HT-29 (cell line): ENCODE measurements around the gene U2AF2. TPM values are rescaled to one million over a fixed set of nuclear protein-coding genes. Genes with fewer than 3 reads are reported as not detected.

Experiments used
- DNase-seq: peaks from one replicate; pipeline ENCODE4 v3.0.0-alpha.2; 2015; ENCODE audit warnings: low spot score
- total RNA-seq: library from RNA; depleted of rRNA; stranded (reverse); fragments of >200 nt; shearing (Covaris generic); gene quantifications from 2 replicates; pipeline ENCODE4 v1.2.3, GENCODE V29; 2014

Gene U2AF2
- total RNA-seq, 1 experiment from 2014 or later, result 799 TPM

- no peak for DNase-seq
These were observed 33.1 kb upstream of the U2AF2 start for GRCh38 chr19:55621673-55622231.

DNA sequence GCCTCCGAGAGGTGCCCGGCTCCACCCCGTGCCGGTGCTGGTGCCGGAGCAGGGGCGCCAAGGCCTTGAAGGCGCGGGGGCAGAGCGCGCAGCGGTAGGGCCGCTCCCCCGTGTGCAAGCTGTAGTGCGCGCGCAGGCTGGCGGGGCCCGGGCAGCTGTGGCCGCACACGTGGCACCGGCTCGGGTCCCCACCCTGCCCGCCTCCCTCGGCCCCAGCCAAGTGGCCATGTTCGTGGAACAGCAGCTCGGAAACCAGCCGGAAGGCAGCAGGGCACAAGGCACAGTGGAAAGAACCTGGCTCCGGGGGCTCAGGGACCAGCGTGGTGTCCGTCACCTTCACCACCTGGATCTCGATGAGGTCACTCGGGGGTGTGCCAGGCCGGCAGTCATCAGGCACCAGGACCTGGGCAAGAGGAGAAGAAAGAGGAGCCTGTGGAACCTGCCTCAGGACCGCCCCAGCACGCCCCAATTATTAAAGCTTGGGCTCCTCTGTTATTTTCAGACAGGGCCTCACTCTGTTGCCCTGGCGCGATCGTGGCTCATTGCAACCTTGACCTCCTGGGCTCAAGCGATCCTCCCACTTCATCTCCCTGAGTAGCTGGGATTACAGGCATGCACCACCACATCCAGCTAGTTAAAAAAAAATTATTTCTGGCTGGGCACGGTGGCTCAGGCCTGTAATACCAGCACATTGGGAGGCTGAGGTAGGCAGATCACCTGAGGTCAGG lies 32.4 kb upstream of the U2AF2 start:
- DNase-seq, result no peak

DNA sequence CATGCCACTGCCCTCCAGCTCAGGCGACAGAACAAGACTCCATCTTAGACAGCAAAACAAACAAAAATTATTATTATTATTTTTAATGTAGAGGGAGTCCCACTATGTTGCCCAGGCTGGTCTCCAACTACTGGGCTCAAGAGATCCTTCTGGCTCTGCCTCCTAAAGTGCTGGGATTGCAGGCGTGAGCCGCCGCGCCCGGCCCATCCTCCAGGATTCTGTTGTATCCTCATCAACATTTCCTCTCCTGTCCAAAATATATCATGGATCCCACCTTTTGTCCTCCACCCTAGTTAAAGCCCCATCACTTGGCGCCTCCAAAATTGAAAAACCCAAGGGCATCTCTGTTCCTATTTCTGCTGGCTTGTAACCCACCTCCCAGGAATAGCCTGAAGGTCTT lies 31.7 kb upstream of the U2AF2 start:
- DNase-seq, result no peak

- no peak for DNase-seq
These were observed 31.3 kb upstream of the U2AF2 start for GRCh38 chr19:55623561-55623960.

GRCh38 chr19:55624109-55625003 lies 30.5 kb upstream of the U2AF2 start, which contains the start of gene ZNF784:
TSS of gene ZNF784 (minus strand) at chr19:55624566. CDS start at chr19:55624561, 5 bp downstream.
- peak; percentile 98 for DNase-seq

DNA sequence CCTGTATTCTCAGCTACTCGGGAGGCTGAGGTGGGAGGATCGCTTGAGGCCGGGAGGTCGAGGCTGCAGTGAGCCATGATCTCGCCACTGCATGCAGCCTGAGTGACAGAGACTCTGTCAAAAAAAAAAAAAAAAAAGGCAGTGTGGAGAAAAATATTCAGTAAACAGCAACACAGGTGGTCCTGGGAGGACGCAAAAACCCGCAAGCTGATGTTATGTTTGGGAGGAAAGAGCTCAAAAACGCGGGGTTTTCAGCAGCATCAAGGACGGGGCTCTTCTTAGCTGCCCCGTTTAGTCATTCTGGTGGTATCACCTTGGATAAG lies 29.9 kb upstream of the U2AF2 start:
- DNase-seq, result no peak

GRCh38 chr19:55626350-55626749 lies 28.5 kb upstream of the U2AF2 start:
- DNase-seq, result no peak

DNA sequence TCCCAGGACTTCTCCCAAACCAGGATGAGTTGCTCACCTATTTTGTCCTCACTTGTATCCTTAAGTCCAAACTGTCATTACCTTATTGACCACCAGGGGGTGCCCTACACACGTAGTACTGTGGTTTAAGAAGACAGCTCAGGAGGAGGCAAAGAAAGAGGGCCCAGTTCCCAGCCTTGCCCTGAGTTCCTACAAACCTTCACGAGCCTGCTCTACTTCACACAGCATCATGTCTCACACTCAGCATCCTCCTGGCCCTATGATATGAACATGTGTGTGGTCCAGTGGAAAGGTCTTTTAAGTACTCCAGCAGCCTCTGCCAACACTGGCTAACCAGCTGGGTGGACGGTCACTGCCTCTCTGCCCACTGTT lies 22.4 kb upstream of the U2AF2 start:
- peak; percentile 99 for DNase-seq

GRCh38 chr19:55633861-55634260 lies 21.0 kb upstream of the U2AF2 start:
- no peak for DNase-seq

- DNase-seq, result no peak
These were observed 19.5 kb upstream of the U2AF2 start for GRCh38 chr19:55635334-55635717.

GRCh38 chr19:55635856-55636440 lies 18.9 kb upstream of the U2AF2 start:
- DNase-seq, result no peak

DNA sequence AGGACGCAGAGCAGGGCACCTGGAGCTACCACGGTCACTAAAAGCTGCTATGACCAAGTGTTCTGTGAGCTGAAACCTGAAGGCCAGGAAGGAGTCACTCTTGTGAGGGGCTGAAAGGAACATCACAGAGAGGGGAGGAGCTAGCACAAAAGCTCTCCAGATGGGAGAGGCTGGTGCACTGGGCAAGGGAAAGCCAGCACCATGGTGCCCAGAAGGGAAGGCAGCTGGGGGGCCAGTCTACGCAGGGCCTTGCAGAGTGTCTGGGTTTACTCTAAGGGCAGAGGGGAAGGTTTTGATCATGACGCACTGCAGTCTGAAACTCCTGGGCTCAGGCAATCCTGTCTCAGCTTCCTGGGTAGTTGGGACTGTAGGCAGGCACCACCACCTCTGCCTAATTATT lies 18.1 kb upstream of the U2AF2 start:
- no peak for DNase-seq

DNA sequence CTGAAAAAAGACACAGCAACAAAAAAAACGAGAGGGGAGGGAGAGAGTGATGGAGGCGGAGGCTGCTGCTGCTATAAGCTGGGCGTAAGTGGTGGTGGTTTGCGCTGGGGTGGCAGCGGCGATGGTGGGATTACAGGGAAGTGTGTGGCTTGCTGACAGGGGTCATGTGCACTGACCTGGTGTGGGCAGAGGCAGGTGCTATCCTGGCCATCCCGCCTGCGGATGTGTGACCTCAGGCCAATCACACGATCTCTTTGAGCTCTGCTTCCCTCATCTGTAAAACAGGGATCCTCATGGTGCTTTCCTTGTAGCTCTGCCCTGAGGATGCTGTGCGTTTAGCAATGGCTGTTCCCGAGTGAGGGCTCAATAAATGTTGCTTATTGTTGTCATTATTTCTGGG lies 17.3 kb upstream of the U2AF2 start:
- DNase-seq, result no peak

DNA sequence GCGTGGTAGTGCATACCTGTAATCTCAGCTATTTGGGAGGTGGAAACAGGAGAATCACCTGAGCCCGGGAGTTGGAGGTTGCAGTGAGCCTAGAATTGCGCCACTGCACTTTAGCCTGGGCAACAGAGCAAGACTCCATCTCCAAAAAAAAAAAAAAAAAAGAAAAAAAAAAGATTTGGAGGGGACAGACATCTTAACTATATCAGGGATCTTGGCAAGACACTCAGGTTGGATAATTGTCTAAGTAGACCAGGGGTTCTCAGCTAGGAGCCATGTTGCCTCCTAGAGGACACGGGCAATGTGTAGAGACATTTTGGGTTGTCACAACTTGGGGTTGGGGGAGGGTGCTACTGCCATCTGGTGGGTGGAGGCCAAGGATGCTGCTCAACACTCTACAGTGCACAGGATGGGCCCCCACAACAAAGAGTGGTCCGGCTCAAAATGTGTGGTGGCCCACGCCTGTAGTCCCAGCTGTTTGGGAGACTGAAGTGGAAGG lies 15.9 kb upstream of the U2AF2 start:
- DNase-seq, result peak; percentile 83

DNA sequence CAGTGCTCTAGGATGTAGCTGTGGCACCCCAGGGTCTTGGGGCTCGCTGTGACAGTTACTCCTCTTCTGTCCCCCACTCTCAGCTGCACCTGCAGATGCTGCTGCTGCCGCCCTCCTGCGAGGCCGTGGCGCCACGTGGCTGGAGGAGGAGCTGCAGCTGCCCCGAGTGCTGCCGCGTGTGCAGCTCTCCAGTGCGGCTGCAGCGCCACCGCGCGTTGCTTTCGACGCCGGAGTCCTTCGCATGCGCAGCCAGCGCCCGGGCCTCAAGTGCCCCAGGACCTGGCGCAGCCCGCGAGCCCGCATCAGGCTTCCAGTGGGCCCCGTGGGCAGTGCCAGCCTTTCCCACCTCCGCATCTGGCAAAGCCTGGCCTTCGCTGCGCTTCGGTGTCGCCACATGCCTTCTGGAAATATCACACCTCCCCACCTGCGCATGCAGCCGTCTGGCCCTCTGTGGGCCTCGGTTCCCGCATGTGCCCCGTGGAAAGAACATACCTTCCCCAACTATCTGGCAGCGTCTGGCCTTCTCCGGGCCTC lies 14.7 kb upstream of the U2AF2 start:
- no peak for DNase-seq

DNA sequence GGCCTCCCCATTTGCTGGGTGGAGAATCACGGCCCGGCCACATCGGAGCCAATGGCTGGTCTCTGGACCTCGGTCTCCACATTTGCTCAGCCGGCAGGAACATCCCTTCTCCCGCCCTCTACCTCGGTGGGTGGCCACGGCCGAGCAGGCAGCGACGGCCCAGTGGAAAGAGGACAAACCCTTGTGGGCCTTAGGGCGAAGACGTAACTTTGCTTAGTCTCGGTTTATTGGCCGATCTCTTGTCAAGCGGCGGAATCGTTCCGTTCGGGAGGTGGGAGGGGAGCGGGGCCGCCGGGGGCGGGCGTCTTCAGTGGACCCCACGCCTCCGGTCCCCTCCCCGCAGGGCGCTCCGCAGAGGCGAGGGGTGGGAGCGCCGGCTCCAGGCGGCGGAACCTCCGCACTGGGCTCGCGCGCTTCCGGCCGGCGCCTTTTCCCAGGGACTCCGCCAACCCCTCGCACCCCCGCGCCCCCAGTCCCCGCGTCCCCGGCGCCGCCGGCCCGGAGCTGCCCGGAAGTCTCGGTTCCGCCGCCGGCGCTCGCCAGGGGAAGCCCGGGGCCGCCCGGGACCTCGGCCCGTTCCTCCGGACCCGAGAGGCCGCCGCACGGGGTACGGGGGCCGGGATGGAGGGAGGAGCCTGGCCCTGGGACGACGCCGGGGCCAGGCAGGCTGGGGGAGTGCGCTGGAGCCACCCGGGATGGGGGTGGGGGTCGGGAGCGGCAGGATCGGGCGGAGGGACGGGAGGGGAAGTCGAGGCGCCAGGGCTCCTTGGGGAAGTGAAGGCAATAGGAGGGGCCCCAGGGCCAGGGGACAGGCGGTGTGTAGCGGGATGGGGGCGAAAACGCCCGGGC lies 14.0 kb upstream of the U2AF2 start, which contains the start of gene ZNF580:
TSS of gene ZNF580 (plus strand) at position 426 of the 849 bp plus-strand sequence. CDS start 1,507 bp downstream, outside the sequence.
- DNase-seq, result peak; percentile 81

DNA sequence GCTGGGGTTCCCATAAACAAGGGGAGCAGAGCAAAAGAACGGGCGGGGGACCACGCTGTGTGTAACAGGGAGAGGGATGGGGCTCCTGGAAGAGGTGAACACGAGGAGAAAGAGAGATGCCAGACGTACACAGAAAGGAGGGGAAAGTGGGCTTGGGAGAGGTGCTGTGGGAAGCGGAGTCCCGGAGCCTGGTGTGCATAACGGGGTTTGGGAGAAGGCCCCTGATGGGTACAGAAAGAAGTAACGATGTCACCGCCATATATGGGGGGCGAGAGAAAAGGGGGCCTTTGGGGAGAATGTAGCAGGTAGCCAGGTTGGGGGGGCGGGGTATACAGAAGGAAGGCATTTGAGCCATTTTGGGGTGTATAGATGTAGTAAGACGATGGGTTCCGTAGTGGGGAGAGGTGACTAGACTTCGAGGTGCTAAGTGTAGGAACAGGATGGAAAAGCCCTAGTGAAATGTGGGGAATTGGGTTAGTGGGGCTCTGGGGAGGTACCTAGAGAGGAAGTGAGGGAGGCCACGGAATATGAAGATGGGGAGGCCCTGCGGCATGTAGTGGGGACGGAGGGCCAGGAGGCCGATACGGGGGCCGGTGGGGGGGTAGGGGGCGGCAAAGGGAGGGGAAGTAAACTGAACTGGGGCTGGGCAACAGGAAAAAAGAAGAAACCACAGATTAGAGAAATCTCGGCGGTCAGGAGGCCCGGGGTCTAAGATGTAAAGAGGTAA lies 13.2 kb upstream of the U2AF2 start:
- peak; percentile 57 for DNase-seq

DNA sequence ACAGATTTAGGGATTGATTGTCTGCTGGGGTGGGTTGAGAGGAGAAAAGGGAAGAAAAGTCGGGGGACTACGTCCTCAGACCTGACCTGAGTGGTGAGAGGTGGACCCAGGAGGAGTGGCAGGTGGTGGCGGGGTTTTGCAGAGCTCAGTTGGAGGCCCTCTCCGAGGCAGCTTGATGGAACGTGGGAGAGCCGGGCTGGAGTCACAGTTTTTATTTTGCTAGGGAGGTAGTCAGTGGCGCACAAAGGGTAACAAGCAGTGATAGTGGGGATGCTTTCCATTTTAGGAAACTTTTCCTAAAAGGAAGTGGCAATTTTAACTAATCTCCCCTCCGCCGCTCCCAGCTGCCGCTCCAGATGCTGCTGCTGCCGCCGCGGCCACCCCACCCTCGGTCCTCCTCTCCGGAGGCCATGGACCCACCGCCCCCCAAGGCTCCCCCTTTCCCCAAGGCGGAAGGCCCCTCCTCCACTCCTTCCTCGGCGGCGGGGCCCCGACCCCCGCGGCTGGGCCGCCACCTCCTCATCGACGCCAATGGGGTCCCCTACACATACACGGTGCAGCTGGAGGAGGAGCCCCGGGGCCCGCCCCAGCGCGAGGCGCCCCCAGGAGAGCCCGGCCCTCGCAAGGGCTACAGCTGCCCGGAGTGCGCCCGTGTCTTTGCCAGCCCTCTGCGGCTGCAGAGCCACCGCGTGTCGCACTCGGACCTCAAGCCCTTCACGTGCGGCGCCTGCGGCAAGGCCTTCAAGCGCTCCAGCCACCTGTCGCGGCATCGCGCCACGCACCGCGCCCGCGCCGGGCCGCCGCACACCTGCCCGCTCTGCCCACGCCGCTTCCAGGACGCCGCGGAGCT lies 12.5 kb upstream of the U2AF2 start:
- peak; percentile 46 for DNase-seq
